HG03135 (cell line): ENCODE data around the gene CHRNA3.
A peak's percentile ranks its signal among the peaks of the same experiment; 100 is the strongest.
"Not testable (repeated sequence)": the region's sequence is repeated elsewhere in the genome, so short reads cannot be mapped to it uniquely, and the experiment has no call there.

ENCODE experiments used
- ATAC-seq: cut with Tn5 transposase; IDR thresholded peaks from one replicate; pipeline ENCODE4 v1.9.1; 2021; ENCODE audit warnings: mild to moderate bottlenecking, moderate library complexity; ENCODE audit not compliant: unreplicated experiment

The CHRNA3 gene

DNA sequence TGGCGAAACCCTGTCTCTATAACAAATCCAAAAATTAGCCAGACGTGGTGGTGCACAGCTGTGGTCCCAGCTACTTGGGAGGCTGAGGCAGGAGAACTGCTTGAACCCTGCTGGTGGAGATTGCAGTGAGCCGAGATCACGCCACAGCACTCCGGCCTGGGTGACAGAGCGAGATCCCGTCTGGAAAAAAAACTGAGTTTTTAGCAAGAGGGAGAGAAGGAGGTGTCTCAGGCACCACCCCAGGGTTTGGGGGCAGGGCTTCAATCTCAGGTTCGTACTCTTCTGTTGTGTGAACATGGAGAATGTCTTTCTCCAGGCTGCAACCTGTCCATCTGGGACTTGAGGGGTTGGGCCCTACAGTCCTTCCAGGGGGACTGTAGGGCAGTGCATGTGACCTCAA, 2.7 kb downstream of the CHRNA3 start:
- no peak for ATAC-seq

DNA sequence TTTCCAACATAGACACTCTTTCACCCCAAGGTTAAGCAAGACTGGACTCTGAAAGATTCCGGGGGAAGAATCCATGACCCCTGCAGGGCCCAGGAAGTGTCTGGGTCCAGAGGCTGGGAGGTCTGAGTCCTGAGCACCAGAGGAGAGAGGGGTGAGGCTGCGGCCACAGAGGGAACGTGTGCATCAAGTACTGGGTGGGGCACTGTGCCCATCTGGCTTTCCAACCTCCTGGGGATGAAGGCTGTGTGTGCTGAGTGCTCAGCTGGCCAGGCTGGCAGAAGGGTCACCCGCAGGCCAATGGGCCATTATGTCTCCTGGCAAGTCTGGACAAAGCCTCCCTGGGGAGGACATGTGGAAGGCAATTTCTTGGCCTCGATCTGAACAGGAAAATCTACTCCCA, 3.3 kb downstream of the CHRNA3 start:
- ATAC-seq, result no peak

DNA sequence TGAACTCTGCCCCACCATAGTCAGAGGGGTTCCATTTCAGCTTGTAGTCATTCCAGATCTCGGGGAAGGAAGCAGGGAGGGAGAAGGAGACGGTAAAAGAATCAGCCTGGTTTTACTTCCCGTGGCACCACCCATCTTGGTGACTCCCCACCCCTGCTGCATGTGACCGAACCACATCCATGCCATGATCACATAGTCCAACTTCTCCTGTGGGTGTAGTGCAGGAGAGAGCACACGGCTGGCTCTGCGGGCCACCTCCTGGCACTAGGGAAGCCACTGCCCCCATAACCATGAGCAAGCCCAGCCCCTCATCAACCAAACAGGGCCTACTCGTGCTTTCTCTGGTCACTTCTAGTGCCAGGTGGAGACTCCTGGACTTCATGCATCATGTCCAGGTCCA, 3.7 kb downstream of the CHRNA3 start:
- no peak for ATAC-seq

DNA sequence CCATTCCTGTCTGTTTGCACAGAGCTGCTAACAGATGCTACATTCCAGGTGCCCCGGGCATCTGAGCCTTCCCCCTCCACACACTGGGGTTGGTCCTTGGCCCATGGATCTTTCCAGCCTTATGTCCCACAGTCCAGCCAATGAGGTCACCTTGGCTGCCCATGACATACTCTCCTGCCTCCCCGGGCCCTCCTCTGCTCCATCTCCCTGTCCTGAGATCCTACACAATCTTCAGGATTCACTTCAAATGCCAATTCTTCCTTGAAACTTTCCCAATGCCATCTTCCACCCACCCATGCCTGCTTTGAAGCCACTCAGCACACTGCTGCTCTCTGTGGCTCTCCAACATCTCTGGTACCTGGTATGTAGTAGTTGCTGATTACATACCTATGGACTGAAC, 4.3 kb downstream of the CHRNA3 start:
- no peak for ATAC-seq

DNA sequence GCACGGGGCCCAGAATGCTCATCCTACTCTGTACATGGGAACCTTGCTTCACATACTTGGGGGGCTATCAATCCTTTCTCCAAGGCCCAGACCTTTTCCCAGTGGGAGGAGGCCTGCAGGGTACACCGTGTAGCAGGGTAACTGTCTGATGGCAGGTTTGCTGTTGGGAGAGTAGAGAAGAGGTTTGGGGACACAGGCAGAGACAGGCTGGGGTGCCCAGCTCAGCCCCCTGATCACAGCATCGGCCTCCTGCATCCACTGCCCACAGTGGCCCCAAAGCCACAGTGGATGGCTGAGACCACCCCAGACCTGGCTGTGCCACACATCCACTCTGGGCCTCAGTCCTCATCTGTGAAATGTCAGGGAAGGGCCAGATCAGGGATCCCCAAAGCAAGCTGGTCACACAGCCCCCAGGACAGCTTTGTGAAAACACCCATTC, 5.6 kb downstream of the CHRNA3 start:
- no peak for ATAC-seq

DNA sequence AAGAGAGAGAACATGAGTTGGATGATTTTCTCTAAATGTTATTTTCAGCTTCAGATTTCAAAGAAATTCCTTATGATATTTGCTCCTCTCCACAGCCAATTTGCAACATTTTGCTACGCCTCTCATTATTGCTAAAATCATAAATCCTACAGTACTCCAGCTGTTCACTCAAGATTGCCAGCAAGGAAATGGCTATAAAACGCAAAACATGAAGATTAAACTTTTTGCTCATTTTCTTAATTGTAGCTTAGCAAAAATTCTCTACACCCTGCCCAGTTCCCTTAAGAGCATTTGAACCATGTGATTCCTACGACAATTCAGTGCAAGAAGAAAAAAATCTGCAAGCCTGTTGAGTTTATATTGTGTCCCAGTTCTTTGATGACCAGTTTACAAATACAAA, 6.8 kb downstream of the CHRNA3 start:
- ATAC-seq, result no peak

DNA sequence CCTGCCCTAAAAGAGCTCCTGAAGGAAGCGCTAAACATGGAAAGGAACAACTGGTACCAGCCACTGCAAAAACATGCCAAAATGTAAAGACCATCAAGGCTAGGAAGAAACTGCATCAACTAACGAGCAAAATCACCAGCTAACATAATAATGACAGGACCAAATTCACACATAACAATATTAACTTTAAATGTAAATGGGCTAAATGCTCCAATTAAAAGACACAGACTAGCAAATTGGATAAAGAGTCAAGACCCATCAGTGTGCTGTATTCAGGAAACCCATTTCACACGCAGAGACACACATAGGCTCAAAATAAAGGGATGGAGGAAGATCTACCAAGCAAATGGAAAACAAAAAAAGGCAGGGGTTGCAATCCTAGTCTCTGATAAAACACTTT, 11.2 kb downstream of the CHRNA3 start:
- ATAC-seq, result not testable (repeated sequence)

DNA sequence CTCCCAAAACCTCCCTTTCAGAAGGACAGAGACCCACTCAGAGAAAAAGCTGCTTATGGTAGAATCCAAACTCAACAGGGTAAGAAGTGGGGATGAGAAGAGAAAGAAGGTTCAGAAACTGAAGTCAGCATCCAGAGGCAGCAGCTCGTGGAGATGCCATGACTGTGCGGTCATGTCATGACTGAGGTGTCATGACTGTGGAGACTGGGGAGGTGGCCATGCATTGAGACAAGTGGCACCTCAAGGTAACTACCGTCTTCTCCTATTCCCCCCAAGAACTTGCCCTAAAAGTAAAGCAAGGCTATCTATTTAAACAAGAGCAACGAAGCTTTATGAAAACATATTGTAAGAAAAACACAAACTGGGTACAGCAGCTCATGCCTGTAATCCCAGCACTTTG, 15.1 kb downstream of the CHRNA3 start:
- no peak for ATAC-seq

DNA sequence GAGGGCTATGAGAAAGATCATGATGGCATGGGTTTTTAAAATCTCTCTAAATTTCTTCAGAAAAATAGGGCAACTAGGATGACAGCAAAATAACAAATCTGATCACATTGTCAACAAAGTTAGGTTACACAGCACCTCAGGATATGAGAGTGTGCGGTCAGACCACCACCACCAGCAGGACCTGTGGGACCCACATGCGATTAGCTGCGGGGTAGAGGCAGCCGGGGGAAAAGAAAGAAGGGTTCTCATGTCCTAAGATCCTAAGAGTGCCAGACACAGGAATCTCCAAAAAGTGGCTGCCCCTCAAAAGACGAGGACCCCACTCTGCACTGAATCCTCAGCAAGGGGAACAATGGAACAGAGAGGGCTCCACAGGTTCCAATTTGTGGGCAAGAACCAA, 15.6 kb downstream of the CHRNA3 start:
- ATAC-seq, result no peak

DNA sequence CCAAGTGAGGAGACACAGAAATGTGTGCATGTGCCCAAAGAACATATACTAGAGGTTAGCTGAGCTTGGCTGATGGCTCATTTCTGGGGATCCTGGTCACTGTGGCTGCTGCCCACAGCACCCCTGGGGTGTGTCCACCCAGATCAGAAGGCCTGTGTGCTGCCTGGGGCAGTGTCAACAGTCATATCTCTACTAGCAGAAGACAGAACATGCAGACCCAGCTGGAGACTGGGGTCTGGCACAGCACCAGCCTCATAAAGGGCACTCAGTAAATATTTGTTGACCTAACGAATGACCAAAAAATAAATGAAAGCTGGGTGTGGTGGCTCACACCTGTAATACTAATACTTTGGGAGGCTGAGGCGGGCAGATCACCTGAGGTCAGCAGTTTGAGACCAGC, 16.4 kb downstream of the CHRNA3 start:
- no peak for ATAC-seq

DNA sequence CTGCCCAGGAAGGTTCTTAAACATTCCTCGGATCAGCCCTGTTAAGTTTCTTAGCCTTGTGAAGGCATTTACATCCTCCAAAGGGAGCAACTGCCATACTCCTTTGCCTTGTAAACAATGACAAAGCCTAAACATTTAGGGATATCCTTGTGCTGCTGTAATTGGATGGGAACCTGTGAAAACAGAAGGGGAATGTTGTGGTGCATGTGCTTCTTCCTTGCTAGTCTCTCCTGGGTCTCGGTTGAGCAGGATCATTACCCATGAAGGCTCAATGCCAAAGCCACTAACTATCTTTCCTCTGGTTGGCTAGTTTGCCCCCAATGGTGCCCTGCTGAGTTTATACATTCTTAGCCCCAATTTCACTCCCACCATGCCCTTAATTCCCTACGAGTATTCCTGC, 17.3 kb downstream of the CHRNA3 start:
- no peak for ATAC-seq

DNA sequence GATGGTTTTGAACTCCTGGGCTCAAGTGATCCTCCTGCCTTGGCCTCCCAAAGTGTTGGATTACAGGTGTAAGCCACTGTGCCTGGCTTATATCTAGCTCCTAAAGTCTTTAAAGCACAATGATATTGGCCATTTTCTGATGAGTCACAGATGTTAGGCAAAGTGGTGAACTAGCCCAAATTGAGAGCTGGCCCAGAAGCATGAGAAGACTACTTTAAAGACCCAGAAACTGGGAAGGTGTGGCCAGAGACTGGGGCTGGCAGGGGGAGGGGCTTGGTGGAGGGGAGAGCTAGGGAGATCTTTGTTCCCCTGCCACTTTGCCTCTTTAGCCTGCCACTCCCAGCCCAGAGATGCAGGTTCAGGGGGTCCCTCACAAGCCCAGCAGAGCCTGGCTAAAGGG, 21.6 kb downstream of the CHRNA3 start:
- no peak for ATAC-seq

DNA sequence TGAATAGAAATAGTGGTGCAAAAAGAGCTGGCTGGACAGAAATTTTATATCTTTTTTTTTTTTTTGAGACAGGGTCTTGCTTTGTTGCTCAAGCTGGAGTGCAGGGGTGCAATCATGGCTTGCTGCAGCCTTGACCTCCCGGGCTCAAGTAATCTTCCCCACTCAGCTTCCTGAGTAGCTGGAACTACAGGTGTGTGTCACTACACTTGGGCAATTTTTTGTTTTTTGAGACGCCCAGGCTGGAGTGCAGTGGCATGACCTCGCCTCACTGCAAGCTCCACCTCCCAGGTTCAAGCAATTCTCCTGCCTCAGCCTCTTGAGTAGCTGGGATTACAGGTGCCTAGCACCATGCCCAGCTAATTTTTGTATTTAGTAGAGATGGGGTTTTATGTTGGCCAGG, 22.4 kb downstream of the CHRNA3 start:
- ATAC-seq, result no peak

DNA sequence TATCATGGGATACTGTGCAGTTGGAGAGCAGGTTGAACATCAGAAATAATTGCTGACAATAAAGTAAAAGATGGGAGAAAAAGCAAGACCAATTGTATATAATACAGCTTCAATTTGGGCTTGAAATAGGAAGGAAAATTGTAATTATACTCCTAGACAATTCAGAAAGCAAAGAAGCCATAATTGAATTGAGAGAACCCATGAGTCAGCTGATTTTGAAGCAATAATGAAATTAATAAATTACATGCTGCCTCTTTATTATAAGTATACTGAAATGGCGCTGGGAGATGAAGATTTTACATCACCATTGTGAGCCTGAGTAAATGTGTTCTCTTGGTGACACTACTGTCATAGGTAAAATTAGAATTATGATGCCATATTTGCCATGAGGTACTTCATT, 23.2 kb downstream of the CHRNA3 start:
- no peak for ATAC-seq

DNA sequence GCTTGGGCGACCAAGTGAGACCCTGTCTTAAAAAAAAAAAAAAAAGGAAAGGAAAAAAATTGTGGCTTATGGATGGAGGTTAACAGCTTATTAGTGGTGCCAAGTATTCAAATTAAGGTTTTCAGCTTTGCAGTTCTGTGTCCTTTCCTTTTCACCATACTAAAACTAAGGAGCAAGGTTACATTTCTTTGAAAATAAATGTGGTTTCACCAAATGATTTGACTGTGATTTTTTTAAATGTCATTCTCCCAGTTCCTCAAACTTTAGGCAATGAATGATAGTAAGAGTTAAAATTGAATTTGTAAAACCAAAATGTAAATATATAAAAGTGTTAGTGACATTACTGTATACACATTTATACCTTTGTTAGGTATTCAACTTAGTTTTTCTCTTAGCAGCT, 45.9 kb downstream of the CHRNA3 start:
- ATAC-seq, result no peak

DNA sequence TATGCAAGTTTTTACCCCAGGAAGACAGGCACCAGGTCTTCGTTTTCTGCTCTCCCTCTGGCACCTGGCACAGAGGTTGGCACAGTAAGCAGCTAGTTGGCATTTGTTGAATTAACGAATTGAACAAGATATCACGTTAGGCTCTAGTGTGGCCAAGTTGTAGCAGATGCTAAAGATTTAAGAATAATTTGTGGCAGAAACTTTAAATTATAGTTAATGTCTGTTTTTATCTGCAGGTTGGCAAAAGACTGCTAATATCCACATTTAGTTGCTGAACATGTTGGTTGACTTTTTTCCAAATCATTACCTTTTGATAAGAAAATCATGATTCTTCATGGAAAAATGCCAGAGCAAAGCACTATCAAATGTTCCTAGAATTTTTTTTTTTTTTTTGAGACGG, 47.4 kb downstream of the CHRNA3 start:
- ATAC-seq, result no peak

DNA sequence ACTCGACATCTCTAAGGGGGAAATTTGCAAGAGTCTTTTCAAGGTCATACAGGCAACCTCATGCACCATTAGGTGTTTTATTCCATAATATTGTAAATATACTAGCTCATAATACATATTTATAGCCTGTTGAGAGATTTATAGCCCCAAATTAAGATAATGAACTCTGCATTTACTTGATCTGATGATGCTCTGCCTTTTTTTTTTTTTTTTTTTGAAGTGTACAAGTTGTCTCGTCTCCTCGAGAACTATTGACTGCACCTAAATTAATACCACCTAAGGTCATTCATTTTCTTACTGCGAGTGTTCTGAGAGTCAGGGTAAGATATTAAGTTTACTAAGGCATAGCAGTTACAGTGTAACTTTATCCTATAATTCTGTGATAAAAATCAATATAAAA, 49.4 kb downstream of the CHRNA3 start:
- no peak for ATAC-seq

DNA sequence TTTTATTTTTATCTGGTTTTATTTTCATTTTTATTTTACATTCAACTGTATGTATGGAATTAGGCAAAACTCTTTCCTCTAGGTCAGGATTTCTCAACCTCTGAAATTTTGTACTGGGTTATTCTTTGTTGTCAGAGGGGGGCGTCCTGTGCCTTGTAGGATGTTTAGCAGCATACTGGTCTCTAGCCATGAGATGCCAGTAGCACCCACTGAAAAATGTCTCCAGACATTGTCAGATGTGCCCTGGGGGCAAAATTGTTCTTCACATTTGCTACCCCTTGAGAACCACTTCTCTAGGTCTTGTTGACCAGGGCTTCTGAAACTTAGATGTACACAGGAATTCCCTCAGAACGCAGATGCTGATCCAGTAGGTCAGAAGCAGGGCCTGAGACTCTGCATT, 50.1 kb downstream of the CHRNA3 start:
- ATAC-seq, result no peak

DNA sequence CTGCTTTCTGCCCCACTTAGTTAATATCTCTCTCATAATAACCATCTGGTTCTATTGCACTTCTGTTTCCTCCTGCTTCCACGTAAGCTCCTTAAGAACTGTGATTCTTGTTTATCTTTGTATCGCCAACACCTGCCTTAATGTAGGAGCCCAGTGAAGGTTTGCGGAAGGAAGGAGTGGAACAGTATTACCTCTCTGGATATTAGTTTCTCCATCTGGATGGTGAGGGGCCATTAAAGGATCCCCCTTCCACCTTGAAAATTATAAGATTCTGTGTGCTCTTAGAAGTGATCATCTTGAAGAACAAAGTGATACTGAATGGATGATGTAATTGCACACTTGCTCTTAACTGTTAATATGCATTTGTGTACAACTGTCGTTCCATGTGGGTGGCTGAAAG, 53.3 kb downstream of the CHRNA3 start:
- ATAC-seq, result no peak

DNA sequence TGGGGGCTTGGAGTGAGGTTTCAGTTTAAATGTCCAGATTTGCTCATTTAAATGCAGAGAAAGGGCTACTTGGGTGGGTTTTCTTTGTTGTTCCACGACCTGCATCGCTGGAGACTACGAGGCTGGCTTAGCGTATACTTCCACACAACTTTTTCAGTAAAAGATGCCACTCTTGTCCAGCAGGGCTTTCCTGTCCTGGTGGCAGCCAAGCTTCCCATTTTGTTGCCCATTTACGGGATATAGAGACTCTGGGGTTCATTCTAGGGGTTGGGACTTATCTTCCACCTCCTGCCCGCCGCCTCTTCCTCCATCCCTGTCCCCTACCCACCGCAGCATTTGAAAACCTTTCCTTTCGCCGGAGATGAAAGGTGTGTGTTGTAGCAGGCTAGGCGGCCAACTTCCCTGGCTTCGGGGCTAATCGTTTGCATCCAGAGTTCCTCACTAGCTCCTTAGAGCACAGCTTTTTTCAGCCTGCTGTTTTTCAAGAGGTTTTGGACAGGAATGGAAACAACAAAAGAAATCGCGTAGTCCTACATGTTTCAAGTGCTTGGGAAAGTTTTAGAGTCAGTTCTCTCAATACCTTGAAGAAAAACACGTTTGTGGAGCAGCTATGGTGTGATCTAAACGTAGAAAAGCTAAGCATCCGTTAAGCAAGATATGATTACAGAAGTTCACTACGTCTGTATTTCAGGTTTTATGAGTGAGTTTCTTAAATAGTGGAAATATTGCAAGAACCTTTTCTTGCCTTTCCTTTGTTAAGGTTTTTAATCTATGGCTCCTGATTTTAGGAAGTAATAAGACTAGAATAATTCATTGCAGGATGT, 54.6 kb downstream of the CHRNA3 start:
- peak; percentile 21 for ATAC-seq

DNA sequence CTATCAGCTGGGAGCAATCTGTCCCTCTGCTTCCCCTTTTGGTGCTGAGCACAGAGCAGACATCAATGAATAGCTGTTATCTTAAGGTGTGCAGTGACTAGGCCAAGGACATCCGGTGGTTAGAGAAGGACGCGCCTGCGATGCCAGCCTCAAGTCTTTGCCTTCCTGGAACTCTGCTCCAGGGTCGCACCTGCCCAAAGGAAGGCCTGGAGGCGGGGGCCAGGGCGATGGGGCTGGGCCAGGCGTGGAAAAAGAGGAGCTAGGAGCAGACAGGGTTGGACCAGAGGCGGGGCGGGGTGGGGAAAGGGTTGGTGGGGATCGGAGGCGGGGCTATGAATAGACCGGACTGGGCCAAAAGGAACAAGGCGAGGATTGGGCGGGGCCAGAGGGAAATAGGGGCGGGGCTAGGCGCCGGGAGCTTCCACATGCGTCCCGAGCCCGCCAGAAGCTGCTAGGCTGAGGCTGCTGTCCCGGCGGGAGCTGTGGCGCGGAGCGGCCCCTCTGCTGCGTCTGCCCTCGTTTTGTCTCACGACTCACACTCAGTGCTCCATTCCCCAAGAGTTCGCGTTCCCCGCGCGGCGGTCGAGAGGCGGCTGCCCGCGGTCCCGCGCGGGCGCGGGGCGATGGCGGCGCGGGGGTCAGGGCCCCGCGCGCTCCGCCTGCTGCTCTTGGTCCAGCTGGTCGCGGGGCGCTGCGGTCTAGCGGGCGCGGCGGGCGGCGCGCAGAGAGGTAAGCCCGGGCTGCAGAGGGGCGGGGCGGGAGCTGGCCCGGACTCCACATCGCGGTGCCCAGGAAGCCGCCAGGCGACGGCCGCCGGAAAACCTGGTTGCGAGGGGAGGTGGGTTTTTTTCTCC, 55.5 kb downstream of the CHRNA3 start, which contains the start of gene CHRNA5:
CHRNA5 (plus strand) TSS at position 424 of the 854 bp plus-strand sequence; CDS start at position 624, 200 bp downstream.
- ATAC-seq, result peak; percentile 47

DNA sequence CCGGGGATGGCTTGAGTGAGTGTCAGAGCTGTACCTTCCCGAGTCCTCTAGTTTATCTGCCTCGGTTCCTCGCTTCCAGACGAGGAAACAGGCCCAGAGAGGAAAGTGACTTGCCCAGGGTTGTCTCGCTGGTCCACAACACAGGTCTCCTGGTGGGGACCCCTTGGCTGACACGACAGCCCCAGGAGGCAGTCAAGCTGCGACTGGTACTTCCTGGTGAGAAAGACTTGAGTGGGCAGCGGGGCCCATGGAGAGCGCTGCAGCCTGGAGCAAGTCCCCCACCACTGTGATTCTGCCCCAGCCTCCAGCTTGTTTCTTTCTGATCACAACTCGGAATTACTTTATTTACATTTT, 56.1 kb downstream of the CHRNA3 start:
- no peak for ATAC-seq
